ENCODE results near the gene TMPRSS9.
A peak's percentile ranks its signal among the peaks of the same experiment; 100 is the strongest.

The TMPRSS9 gene

GRCh38 chr19:2351591-2351990, 8.5 kb upstream of the TMPRSS9 start:
- no peak for DNase-seq (ENCODE audit: low read depth)
- no peak for TF ChIP-seq CTCF (conservative IDR thresholded peaks at IDR 0.05; ENCODE audit: low read length)
- no peak overlapping the region for H3K4me3 ChIP-seq (ENCODE audit: low read length)

GRCh38 chr19:2352121-2352520, 7.9 kb upstream of the TMPRSS9 start:
- no peak overlapping the region for H3K4me3 ChIP-seq (ENCODE audit: low read length)
- no peak for DNase-seq (ENCODE audit: low read depth)
- TF ChIP-seq CTCF (conservative IDR thresholded peaks at IDR 0.05; ENCODE audit: low read length) = no peak

- no peak overlapping the region for H3K4me3 ChIP-seq (ENCODE audit: low read length)
- TF ChIP-seq CTCF (conservative IDR thresholded peaks at IDR 0.05; ENCODE audit: low read length) = no peak
- no peak for DNase-seq (ENCODE audit: low read depth)
Measured at GRCh38 chr19:2353159-2353886, 6.7 kb upstream of the TMPRSS9 start.

- H3K4me3 ChIP-seq (ENCODE audit: low read length) = no peak overlapping the region
- TF ChIP-seq CTCF (conservative IDR thresholded peaks at IDR 0.05; ENCODE audit: low read length) = no peak
- no peak for DNase-seq (ENCODE audit: low read depth)
Measured at GRCh38 chr19:2353887-2354592, 6.0 kb upstream of the TMPRSS9 start.

- no peak overlapping the region for H3K4me3 ChIP-seq (ENCODE audit: low read length)
- no peak for TF ChIP-seq CTCF (conservative IDR thresholded peaks at IDR 0.05; ENCODE audit: low read length)
- DNase-seq (ENCODE audit: low read depth) = no peak
Measured at GRCh38 chr19:2354670-2355069, 5.4 kb upstream of the TMPRSS9 start.

GRCh38 chr19:2355168-2356035, 4.7 kb upstream of the TMPRSS9 start:
- DNase-seq (ENCODE audit: low read depth) = peak; percentile 79
- no peak for TF ChIP-seq CTCF (conservative IDR thresholded peaks at IDR 0.05; ENCODE audit: low read length)
- no peak overlapping the region for H3K4me3 ChIP-seq (ENCODE audit: low read length)
